Endothelial cell of umbilical vein (primary cell): ENCODE measurements around the gene ABTB2. TPM values are rescaled to one million over a fixed set of nuclear protein-coding genes. Genes with fewer than 3 reads are reported as not detected.

Experiments
- BruUV-seq: library from RNA; stranded (reverse); fragments of 400-500 nt; replicated peaks from 2 replicates; lab custom pipeline; 2021; lab: Mats Ljungman, UMichigan
- CTCF ChIA-PET: fragments of 300-600, 350-600 bp; sonication (Branson Sonifier 250); formaldehyde crosslinking; loops from one replicate; lab custom pipeline; 2021; ENCODE audit warnings: antibody characterized with exemption, inconsistent platforms; lab: Charles Lee
- POLR2A ChIA-PET: fragments of 300-600, 350-600 bp; sonication (Branson Sonifier 250); formaldehyde crosslinking; loops from one replicate; lab custom pipeline; 2021; ENCODE audit warnings: antibody characterized with exemption, inconsistent platforms; lab: Charles Lee
- DNase-seq: peaks from one replicate; pipeline ENCODE4 v3.0.0-alpha.2; 2011; ENCODE audit warnings: low read depth, low spot score
- FAIRE-seq: peaks from 2 replicates; lab custom pipeline; 2011; peaks lifted over from hg19 to GRCh38; lab: Jason Lieb, UNC
- H2AFZ ChIP-seq: 2 replicates; pipeline ENCODE4 v1.6.0; 2012; ENCODE audit warnings: low read depth, low read length, control low read depth, inconsistent platforms
- H3K27ac ChIP-seq: 2 replicates; pipeline ENCODE4 v1.5.1; 2011; ENCODE audit warnings: low read depth, mild to moderate bottlenecking, control low read depth, low read length, moderate library complexity; ENCODE audit not compliant: insufficient read depth
- H3K27me3 ChIP-seq, 2 experiments: 2 replicates each; pipeline versions ENCODE4 v1.6.0 to v1.6.1; 2011; ENCODE audit warnings: low read length in 2 of 2, mixed read lengths in 1 of 2; ENCODE audit not compliant: control insufficient read depth in 2 of 2, insufficient read depth in 2 of 2
- H3K36me3 ChIP-seq, 2 experiments: 2 replicates in 1 of 2; 3 replicates in 1 of 2; pipeline ENCODE4 v1.5.1; 2011; ENCODE audit warnings: low read length in 2 of 2, mild to moderate bottlenecking in 1 of 2, moderate library complexity in 1 of 2; ENCODE audit not compliant: control insufficient read depth in 2 of 2, insufficient read depth in 2 of 2; ENCODE audit errors: extremely low read depth in 1 of 2
- H3K4me1 ChIP-seq: 3 replicates; pipeline ENCODE4 v1.5.1; 2011; ENCODE audit warnings: mild to moderate bottlenecking, low read length; ENCODE audit not compliant: control insufficient read depth, insufficient read depth; ENCODE audit errors: extremely low read depth
- H3K4me2 ChIP-seq: 2 replicates; pipeline ENCODE4 v1.6.1; 2011; ENCODE audit warnings: low read length, control low read depth, mixed read lengths; ENCODE audit not compliant: insufficient read depth
- H3K4me3 ChIP-seq, 3 experiments: fragments of 200-600 bp in 1 of 3; sonication (generic), shearing (Covaris generic) in 1 of 3; replicated peaks in 1 of 3; 2 replicates each; pipeline ENCODE4 v1.5.1; 2011 to 2016; ENCODE audit warnings: control low read depth in 3 of 3, low read length in 3 of 3, mild to moderate bottlenecking in 2 of 3, inconsistent platforms in 1 of 3, low read depth in 1 of 3, moderate library complexity in 1 of 3; ENCODE audit not compliant: insufficient read depth in 1 of 3
- H3K79me2 ChIP-seq: 2 replicates; pipeline ENCODE4 v1.6.0; 2012; ENCODE audit warnings: low read length, inconsistent platforms; ENCODE audit not compliant: control insufficient read depth, insufficient read depth
- H3K9ac ChIP-seq: replicated peaks from 2 replicates; pipeline ENCODE3; 2011; ENCODE audit warnings: low read length, control low read depth; ENCODE audit not compliant: insufficient read depth; ENCODE audit errors: extremely low read depth
- H3K9me1 ChIP-seq: replicated peaks from 3 replicates; pipeline ENCODE4 v1.6.0; 2011; ENCODE audit warnings: mild to moderate bottlenecking, low read length; ENCODE audit not compliant: control insufficient read depth, insufficient read depth; ENCODE audit errors: extremely low read depth
- H3K9me3 ChIP-seq: replicated peaks from 2 replicates; pipeline ENCODE4 v1.5.1; 2012; ENCODE audit warnings: low read length, inconsistent platforms; ENCODE audit not compliant: control insufficient read depth, insufficient read depth
- H4K20me1 ChIP-seq: replicated peaks from 2 replicates; pipeline ENCODE3; 2011; ENCODE audit warnings: mild to moderate bottlenecking, low read length; ENCODE audit not compliant: control insufficient read depth, insufficient read depth; ENCODE audit errors: extremely low read depth
- EZH2 ChIP-seq: IDR thresholded peaks from 2 replicates; pipeline ENCODE4 v1.6.1; 2012; ENCODE audit warnings: borderline replicate concordance, low read depth, mild to moderate bottlenecking, moderate library complexity, low read length, inconsistent platforms; ENCODE audit not compliant: severe bottlenecking
- FOS ChIP-seq: IDR thresholded peaks from 2 replicates; pipeline ENCODE4 v1.6.1; 2011; ENCODE audit warnings: mild to moderate bottlenecking, low read length, moderate library complexity, borderline replicate concordance; ENCODE audit not compliant: insufficient read depth
- GATA2 ChIP-seq: IDR thresholded peaks from 2 replicates; pipeline ENCODE4 v1.7.0; 2011; ENCODE audit warnings: low read depth, mild to moderate bottlenecking, moderate library complexity, mixed read lengths, low read length; ENCODE audit not compliant: insufficient read length, insufficient read depth
- JUN ChIP-seq: IDR thresholded peaks from 2 replicates; pipeline ENCODE4 v1.6.1; 2011; ENCODE audit warnings: borderline replicate concordance, low read depth; ENCODE audit not compliant: insufficient read length, insufficient read depth
- MAX ChIP-seq: IDR thresholded peaks from 2 replicates; pipeline ENCODE4 v1.6.1; 2011; ENCODE audit not compliant: insufficient read depth, insufficient read length
- MYC ChIP-seq: IDR thresholded peaks from one replicate; pipeline ENCODE4 v1.6.1; 2011; ENCODE audit warnings: mild to moderate bottlenecking, low read depth, low read length
- POLR2A ChIP-seq: IDR thresholded peaks from 2 replicates; pipeline ENCODE4 v1.6.1; 2012; ENCODE audit warnings: low read depth, mild to moderate bottlenecking, control low read depth, low read length
- POLR2AphosphoS5 ChIP-seq: IDR thresholded peaks from 2 replicates; pipeline ENCODE4 v1.6.1; 2012; ENCODE audit warnings: low read depth, mild to moderate bottlenecking, control low read depth, low read length, moderate library complexity; ENCODE audit not compliant: insufficient read depth
- dilution Hi-C: fragments of 300-500 bp; cut with MboI; formaldehyde crosslinking; loops from one replicate; pipeline ENCODE4 v1.15.0; 2019; ENCODE audit warnings: low sequenced_read_pairs; ENCODE audit not compliant: extremely low pct_ligation_motif_present
- intact Hi-C: fragments of 100-400 bp; cut with micrococcal nuclease; formaldehyde crosslinking; loops from one replicate; pipeline ENCODE4 v1.10.0; 2022
- polyA plus RNA-seq, 4 experiments: library from polyadenylated mRNA; depleted of rRNA in 3 of 4; stranded (reverse) in 3 of 4; unstranded in 1 of 4; fragments of >200 nt; gene quantifications; 2 replicates each; pipeline versions ENCODE4 v1.2.1 to v1.2.3, GENCODE V29; 2011 to 2012; ENCODE audit warnings: missing spikeins in 1 of 4
- total RNA-seq: library from RNA; stranded (reverse); gene quantifications from 2 replicates; pipeline ENCODE4 v1.2.3, GENCODE V29; 2021
- TF ChIP-seq, protein P1 (sequence below), 2 donors: IDR thresholded peaks; 1 replicate in 1 of 2; 2 replicates in 1 of 2; pipeline ENCODE4 v1.5.1; 2011; ENCODE audit warnings: low read length in 2 of 2, mild to moderate bottlenecking in 2 of 2, moderate library complexity in 2 of 2, control low read depth in 1 of 2, inconsistent platforms in 1 of 2, low read depth in 1 of 2; ENCODE audit not compliant: insufficient read depth in 1 of 2; ENCODE audit errors: extremely low read depth in 1 of 2

ABTB2 gene
- total and polyA plus RNA-seq, 2 donors (not counting 3 experiments of a cell fraction or from before 2014, with no cell fraction given): 0.11 to 0.14 TPM

DNA sequence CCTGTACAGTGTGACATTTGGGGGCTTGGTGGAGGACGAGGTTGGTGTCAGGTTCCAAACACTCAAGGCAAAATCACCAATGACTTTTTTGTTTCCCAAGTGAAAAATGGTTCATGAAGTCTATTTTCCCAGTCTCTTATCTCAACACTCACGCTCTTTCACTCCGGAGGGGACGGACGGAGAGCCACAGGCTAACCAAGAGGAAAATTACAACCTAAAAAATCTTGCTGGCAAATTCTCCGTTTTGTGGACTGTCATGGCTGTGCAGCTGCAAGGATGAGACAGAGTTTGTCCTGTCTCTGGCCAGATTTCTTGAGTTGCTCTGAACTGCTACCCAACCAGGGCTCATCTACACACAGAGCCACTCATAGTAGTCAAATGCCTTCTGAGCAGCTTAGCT, 101.2 kb downstream of the ABTB2 start:
- no peak for TF ChIP-seq JUN
- TF ChIP-seq EZH2: no peak
- no peak for TF ChIP-seq GATA2
- Histone ChIP-seq H3K27ac (no peak overlapping the region), H3K79me2 (no peaks in the 10 kb centered on the region), H3K4me2 (no peak overlapping the region), H3K4me1 (no peaks in the 10 kb centered on the region), H2AFZ (no peak overlapping the region), H3K9ac (no peak overlapping the region), H3K9me1 (no peaks in the 10 kb centered on the region), H3K36me3 (no peaks in the 10 kb centered on the region), H3K27me3 (no peaks in the 10 kb centered on the region), H3K9me3 (no peaks in the 10 kb centered on the region), H3K4me3 (no peak overlapping the region), H4K20me1 (no peaks in the 10 kb centered on the region)
- intact Hi-C loops (no loop called here), dilution Hi-C loops (no loop called here)
- ChIA-PET CTCF (no interaction called here), POLR2A (no interaction called here)
- FAIRE-seq (no peak), DNase-seq (no peak)
- no TSS peak for BruUV-seq

DNA sequence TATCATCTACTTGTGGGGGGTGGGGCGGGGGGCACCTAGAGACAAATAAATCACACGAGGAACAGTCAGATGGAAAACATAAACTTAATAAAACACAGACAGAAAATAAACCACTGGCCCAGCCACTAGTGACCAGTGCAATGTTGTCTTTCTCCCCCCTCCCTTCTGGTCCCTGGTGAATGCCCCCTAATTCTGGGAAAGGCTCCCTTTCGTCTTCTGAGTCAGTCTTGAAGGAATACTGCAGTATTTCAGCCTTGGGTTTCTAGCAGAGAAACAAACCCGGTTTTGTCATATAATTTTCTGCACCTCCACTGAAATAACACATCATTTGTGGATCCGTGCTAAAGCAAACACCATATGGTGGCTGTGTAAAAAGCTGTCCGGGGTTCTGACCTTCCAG, 101.7 kb downstream of the ABTB2 start:
- dilution Hi-C loops: no loop called here
- no peak for FAIRE-seq

More for the DNA sequence above, 101.7 kb downstream of the ABTB2 start:
- Histone ChIP-seq H3K27me3 (no peaks in the 10 kb centered on the region), H3K36me3 (no peaks in the 10 kb centered on the region), H4K20me1 (no peaks in the 10 kb centered on the region), H2AFZ (no peak overlapping the region), H3K4me1 (peaks cover 1% of the 10 kb centered on the region), H3K79me2 (no peaks in the 10 kb centered on the region), H3K9me1 (no peaks in the 10 kb centered on the region), H3K4me3 (no peak overlapping the region), H3K27ac (no peak overlapping the region), H3K9ac (no peak overlapping the region), H3K4me2 (no peak overlapping the region), H3K9me3 (no peaks in the 10 kb centered on the region)
- no TSS peak for BruUV-seq
- no peak for TF ChIP-seq POLR2AphosphoS5
- TF ChIP-seq FOS: no peak
- no peak for TF ChIP-seq GATA2
- TF ChIP-seq, protein P1, sequence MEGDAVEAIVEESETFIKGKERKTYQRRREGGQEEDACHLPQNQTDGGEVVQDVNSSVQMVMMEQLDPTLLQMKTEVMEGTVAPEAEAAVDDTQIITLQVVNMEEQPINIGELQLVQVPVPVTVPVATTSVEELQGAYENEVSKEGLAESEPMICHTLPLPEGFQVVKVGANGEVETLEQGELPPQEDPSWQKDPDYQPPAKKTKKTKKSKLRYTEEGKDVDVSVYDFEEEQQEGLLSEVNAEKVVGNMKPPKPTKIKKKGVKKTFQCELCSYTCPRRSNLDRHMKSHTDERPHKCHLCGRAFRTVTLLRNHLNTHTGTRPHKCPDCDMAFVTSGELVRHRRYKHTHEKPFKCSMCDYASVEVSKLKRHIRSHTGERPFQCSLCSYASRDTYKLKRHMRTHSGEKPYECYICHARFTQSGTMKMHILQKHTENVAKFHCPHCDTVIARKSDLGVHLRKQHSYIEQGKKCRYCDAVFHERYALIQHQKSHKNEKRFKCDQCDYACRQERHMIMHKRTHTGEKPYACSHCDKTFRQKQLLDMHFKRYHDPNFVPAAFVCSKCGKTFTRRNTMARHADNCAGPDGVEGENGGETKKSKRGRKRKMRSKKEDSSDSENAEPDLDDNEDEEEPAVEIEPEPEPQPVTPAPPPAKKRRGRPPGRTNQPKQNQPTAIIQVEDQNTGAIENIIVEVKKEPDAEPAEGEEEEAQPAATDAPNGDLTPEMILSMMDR (IDR thresholded peaks at IDR 0.05; ENCODE audit: extremely low read depth in 1 of 2, insufficient read depth in 1 of 2, low read depth in 1 of 2, low read length in 2 of 2): no peak
- no peak for TF ChIP-seq MYC
- TF ChIP-seq EZH2: no peak
- TF ChIP-seq MAX: no peak
- TF ChIP-seq POLR2A: no peak
- TF ChIP-seq JUN: no peak
- no peak for DNase-seq
- intact Hi-C loops: no loop called here
- ChIA-PET CTCF (no interaction called here), POLR2A (no interaction called here)
